Fibroblast of lung (primary cell): ENCODE measurements around the gene ITFG1. TPM values are rescaled to one million over a fixed set of nuclear protein-coding genes. Genes with fewer than 3 reads are reported as not detected.

Experiments
- DNase-seq, 2 donors: peaks; one replicate each; pipeline versions ENCODE4 v3.0.0 to v3.0.0-alpha.2; 2010; ENCODE audit warnings: low read depth in 2 of 2
- H2AFZ ChIP-seq: 2 replicates; pipeline ENCODE4 v1.5.1; 2012; ENCODE audit warnings: low read length, control low read depth, inconsistent platforms
- H3K27ac ChIP-seq: 2 replicates; pipeline ENCODE4 v1.5.1; 2011; ENCODE audit warnings: low read length, control low read depth; ENCODE audit not compliant: insufficient read depth
- H3K27me3 ChIP-seq: 2 replicates; pipeline ENCODE4 v1.5.1; 2011; ENCODE audit warnings: mild to moderate bottlenecking, low read length; ENCODE audit not compliant: control insufficient read depth, insufficient read depth
- H3K36me3 ChIP-seq: 2 replicates; pipeline ENCODE4 v1.5.1; 2011; ENCODE audit warnings: low read length; ENCODE audit not compliant: control insufficient read depth, insufficient read depth
- H3K4me1 ChIP-seq: 2 replicates; pipeline ENCODE4 v1.5.1; 2011; ENCODE audit warnings: low read length; ENCODE audit not compliant: control insufficient read depth, insufficient read depth; ENCODE audit errors: extremely low read depth
- H3K4me2 ChIP-seq: 2 replicates; pipeline ENCODE4 v1.5.1; 2011; ENCODE audit warnings: low read length, control low read depth; ENCODE audit not compliant: insufficient read depth; ENCODE audit errors: extremely low read depth
- H3K4me3 ChIP-seq, 4 experiments: fragments of 200-600 bp in 1 of 4; sonication (generic) in 1 of 4; replicated peaks in 1 of 4; 2 replicates each; pipeline ENCODE4 v1.5.1; 2011 to 2016; ENCODE audit warnings: low read length in 4 of 4, low read depth in 3 of 4, mild to moderate bottlenecking in 3 of 4, control low read depth in 2 of 4, inconsistent platforms in 1 of 4, mixed read lengths in 1 of 4; ENCODE audit not compliant: insufficient read depth in 1 of 4; ENCODE audit errors: control extremely low read depth in 1 of 4
- H3K79me2 ChIP-seq: 2 replicates; pipeline ENCODE4 v1.5.1; 2012; ENCODE audit warnings: mild to moderate bottlenecking, low read length, inconsistent platforms; ENCODE audit not compliant: control insufficient read depth, insufficient read depth
- H3K9ac ChIP-seq: 2 replicates; pipeline ENCODE4 v1.5.1; 2011; ENCODE audit warnings: mild to moderate bottlenecking, low read length, control low read depth; ENCODE audit not compliant: insufficient read depth
- H3K9me3 ChIP-seq: 2 replicates; pipeline ENCODE4 v1.5.1; 2012; ENCODE audit warnings: low read depth, low read length; ENCODE audit not compliant: control insufficient read depth, insufficient read depth
- H4K20me1 ChIP-seq: 2 replicates; pipeline ENCODE4 v1.5.1; 2011; ENCODE audit warnings: low read length; ENCODE audit not compliant: control insufficient read depth, insufficient read depth; ENCODE audit errors: extremely low read depth
- EZH2 ChIP-seq: IDR thresholded peaks from 2 replicates; pipeline ENCODE4 v1.5.1; 2012; ENCODE audit warnings: low read length, control low read depth, mild to moderate bottlenecking; ENCODE audit errors: missing control alignments
- polyA plus RNA-seq, 2 donors: library from polyadenylated mRNA; depleted of rRNA in 1 of 2; stranded (reverse) in 1 of 2; unstranded in 1 of 2; fragments of >200 nt; gene quantifications; 2 replicates each; pipeline ENCODE4 v1.2.1, GENCODE V29; 2011 to 2012; ENCODE audit warnings: missing spikeins in 1 of 2
- total RNA-seq: library from RNA; depleted of rRNA; stranded (reverse); fragments of >200 nt; gene quantifications from 2 replicates; pipeline ENCODE4 v1.2.1, GENCODE V29; 2014
- TF ChIP-seq, protein P1 (sequence below), 2 donors: IDR thresholded peaks in 1 of 2; conservative IDR thresholded peaks in 1 of 2; 1 replicate in 1 of 2; 2 replicates in 1 of 2; pipeline ENCODE4 v1.5.1; 2011 to 2012; ENCODE audit warnings: low read length in 2 of 2, control low read depth in 1 of 2, inconsistent platforms in 1 of 2, low read depth in 1 of 2, mild to moderate bottlenecking in 1 of 2

ITFG1 gene
- total and polyA plus RNA-seq, 2 donors (not counting 1 experiment from before 2014, with no cell fraction given), result 96.1 to 111 TPM

DNA sequence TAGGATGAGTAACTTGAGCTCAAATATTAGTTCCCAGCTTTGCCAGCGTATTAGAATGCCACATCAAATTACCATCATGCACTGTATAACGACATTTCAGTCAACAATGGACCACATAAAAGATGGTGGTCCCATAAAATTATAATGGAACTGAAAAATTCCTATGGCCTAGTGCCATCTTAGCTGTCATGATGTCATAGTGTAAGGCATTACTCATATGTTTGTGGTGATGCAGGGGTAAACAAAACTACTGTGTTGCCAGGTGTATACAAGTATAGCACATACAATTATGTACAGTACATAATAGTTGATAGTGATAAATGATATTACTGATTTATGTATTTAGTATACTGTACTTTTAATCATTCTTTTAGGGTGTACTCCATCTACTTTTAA lies 262.7 kb downstream of the ITFG1 start:
- no peak for DNase-seq
- H3K4me3 ChIP-seq, result no peak overlapping the region
- H3K27ac ChIP-seq, result no peak overlapping the region
- no peak overlapping the region for H3K9ac ChIP-seq
- H3K4me2 ChIP-seq, result no peak overlapping the region
- H3K79me2 ChIP-seq, result no peaks in the 10 kb centered on the region
- H3K27me3 ChIP-seq, result no peaks in the 10 kb centered on the region
- H4K20me1 ChIP-seq, result no peaks in the 10 kb centered on the region
- no peaks in the 10 kb centered on the region for H3K36me3 ChIP-seq
- H3K9me3 ChIP-seq, result no peaks in the 10 kb centered on the region
- TF ChIP-seq EZH2, result no peak
- TF ChIP-seq, protein P1, sequence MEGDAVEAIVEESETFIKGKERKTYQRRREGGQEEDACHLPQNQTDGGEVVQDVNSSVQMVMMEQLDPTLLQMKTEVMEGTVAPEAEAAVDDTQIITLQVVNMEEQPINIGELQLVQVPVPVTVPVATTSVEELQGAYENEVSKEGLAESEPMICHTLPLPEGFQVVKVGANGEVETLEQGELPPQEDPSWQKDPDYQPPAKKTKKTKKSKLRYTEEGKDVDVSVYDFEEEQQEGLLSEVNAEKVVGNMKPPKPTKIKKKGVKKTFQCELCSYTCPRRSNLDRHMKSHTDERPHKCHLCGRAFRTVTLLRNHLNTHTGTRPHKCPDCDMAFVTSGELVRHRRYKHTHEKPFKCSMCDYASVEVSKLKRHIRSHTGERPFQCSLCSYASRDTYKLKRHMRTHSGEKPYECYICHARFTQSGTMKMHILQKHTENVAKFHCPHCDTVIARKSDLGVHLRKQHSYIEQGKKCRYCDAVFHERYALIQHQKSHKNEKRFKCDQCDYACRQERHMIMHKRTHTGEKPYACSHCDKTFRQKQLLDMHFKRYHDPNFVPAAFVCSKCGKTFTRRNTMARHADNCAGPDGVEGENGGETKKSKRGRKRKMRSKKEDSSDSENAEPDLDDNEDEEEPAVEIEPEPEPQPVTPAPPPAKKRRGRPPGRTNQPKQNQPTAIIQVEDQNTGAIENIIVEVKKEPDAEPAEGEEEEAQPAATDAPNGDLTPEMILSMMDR (conservative IDR thresholded peaks at IDR 0.05 in 1 of 2, IDR thresholded peaks at IDR 0.05 in 1 of 2; ENCODE audit: low read depth in 1 of 2, low read length in 2 of 2), result no peak
- H3K4me1 ChIP-seq, result no peaks in the 10 kb centered on the region
- no peak overlapping the region for H2AFZ ChIP-seq

DNA sequence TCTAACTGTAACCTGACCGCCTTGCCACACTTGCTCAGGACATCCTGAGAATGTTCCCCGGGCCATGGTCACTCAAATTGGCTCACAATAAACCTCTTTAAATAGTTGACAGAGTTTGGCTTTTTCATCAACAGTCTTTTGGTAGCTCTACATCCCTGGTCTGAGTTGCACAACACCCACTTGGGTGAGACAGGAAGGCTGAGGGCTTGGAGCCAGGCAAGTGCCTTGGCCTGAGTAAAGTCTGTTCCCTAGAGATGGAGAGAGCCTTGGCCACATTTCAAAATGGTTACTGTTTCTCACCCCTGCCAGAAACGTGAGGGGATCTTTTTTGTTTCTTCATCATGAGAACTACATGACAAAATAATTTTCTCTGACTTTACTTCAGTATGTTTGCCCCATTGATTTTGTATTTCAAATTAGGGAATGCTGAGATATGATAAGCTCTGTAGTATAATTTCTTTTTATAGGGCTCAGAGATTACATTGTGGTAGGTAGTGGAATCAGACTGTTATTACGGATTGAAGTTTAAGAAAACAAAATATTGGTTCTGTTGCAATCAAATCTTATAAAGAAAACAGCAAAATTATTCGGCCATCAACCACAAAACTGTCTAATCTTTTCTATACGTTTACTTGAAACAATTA lies 263.2 kb downstream of the ITFG1 start:
- Histone ChIP-seq H4K20me1 (no peaks in the 10 kb centered on the region), H3K36me3 (no peaks in the 10 kb centered on the region)
- DNase-seq, result peak; percentile 12 to 75

DNA sequence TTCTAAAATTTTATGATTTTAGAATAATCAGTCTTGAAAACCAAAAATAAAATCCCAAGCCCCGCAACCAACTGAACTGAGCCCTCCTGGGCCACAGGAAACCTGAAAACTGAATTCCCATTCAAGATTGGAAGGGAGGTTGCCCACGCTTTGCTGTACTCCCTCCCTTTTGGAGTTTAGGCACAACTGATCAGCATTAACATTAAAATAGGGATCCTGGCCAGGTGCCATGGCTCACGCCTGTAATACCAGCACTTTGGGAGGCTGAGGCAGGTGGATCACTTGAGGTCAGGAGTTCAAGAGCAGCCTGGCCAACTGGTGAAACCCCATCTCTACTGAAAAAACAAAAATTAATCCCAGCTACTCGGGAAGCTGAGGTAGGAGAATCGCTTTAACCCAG lies 264.4 kb downstream of the ITFG1 start:
- H3K4me2 ChIP-seq, result no peak overlapping the region
- no peaks in the 10 kb centered on the region for H3K9me3 ChIP-seq
- no peak for DNase-seq
- no peak overlapping the region for H3K4me3 ChIP-seq
- no peak overlapping the region for H2AFZ ChIP-seq
- no peak overlapping the region for H3K27ac ChIP-seq
- no peak overlapping the region for H3K9ac ChIP-seq
- no peaks in the 10 kb centered on the region for H3K36me3 ChIP-seq
- no peaks in the 10 kb centered on the region for H4K20me1 ChIP-seq
- TF ChIP-seq EZH2, result no peak
- TF ChIP-seq, protein P1 (conservative IDR thresholded peaks at IDR 0.05 in 1 of 2, IDR thresholded peaks at IDR 0.05 in 1 of 2; ENCODE audit: low read depth in 1 of 2, low read length in 2 of 2), result no peak
- no peaks in the 10 kb centered on the region for H3K79me2 ChIP-seq
- no peaks in the 10 kb centered on the region for H3K4me1 ChIP-seq
- no peaks in the 10 kb centered on the region for H3K27me3 ChIP-seq

More for the DNA sequence above, 263.2 kb downstream of the ITFG1 start:
- no peaks in the 10 kb centered on the region for H3K27me3 ChIP-seq
- no peaks in the 10 kb centered on the region for H3K4me1 ChIP-seq
- no peak overlapping the region for H2AFZ ChIP-seq
- no peaks in the 10 kb centered on the region for H3K9me3 ChIP-seq
- no peaks in the 10 kb centered on the region for H3K79me2 ChIP-seq
- H3K4me3 ChIP-seq, result no peak overlapping the region
- no peak overlapping the region for H3K27ac ChIP-seq
- no peak for TF ChIP-seq EZH2
- TF ChIP-seq, protein P1 (conservative IDR thresholded peaks at IDR 0.05 in 1 of 2, IDR thresholded peaks at IDR 0.05 in 1 of 2; ENCODE audit: low read depth in 1 of 2, low read length in 2 of 2), result no peak
- H3K4me2 ChIP-seq, result no peak overlapping the region
- no peak overlapping the region for H3K9ac ChIP-seq
